ENCODE data around the gene DHRS7B.

- TF ChIP-seq POLR2AphosphoS5 (IDR thresholded peaks at IDR 0.05; ENCODE audit: low read depth, low read length) (no peak), POLR2A (IDR thresholded peaks at IDR 0.05; ENCODE audit: low read depth, low read length) (no peak)
Measured at GRCh38 chr17:21215935-21216334, 89.2 kb downstream of the DHRS7B start.
